Astrocyte (in vitro differentiated cells and primary cell): ENCODE measurements around the gene HSPG2. TPM values are rescaled to one million over a fixed set of nuclear protein-coding genes. Genes with fewer than 3 reads are reported as not detected.
A peak's percentile ranks its signal among the peaks of the same experiment; 100 is the strongest.

Experiments
- DNase-seq: peaks from one replicate; pipeline ENCODE4 v3.0.0-alpha.2; 2010; ENCODE audit warnings: low read depth
- FAIRE-seq: peaks from 2 replicates; lab custom pipeline; 2011; peaks lifted over from hg19 to GRCh38; lab: Jason Lieb, UNC
- H2AFZ ChIP-seq: 2 replicates; pipeline ENCODE4 v1.6.0; 2012; ENCODE audit warnings: low read depth, low read length, inconsistent platforms
- H3K27ac ChIP-seq: 2 replicates; pipeline ENCODE4 v1.5.1; 2011; ENCODE audit warnings: low read depth, low read length, inconsistent platforms
- H3K27me3 ChIP-seq: 2 replicates; pipeline ENCODE4 v1.6.0; 2011; ENCODE audit warnings: low read length, inconsistent platforms; ENCODE audit not compliant: insufficient read depth
- H3K36me3 ChIP-seq: 2 replicates; pipeline ENCODE4 v1.5.1; 2011; ENCODE audit warnings: low read length, inconsistent platforms; ENCODE audit not compliant: insufficient read depth
- H3K4me1 ChIP-seq: 2 replicates; pipeline ENCODE4 v1.5.1; 2011; ENCODE audit warnings: low read length, inconsistent platforms; ENCODE audit not compliant: insufficient read depth
- H3K4me2 ChIP-seq: 2 replicates; pipeline ENCODE4 v1.6.0; 2012; ENCODE audit warnings: low read length, inconsistent platforms
- H3K4me3 ChIP-seq: 2 replicates; pipeline ENCODE4 v1.5.1; 2011; ENCODE audit warnings: low read depth, mild to moderate bottlenecking, low read length, inconsistent platforms; ENCODE audit not compliant: insufficient read depth
- H3K79me2 ChIP-seq: 2 replicates; pipeline ENCODE4 v1.6.0; 2012; ENCODE audit warnings: mild to moderate bottlenecking, low read length, inconsistent platforms; ENCODE audit not compliant: insufficient read depth
- H3K9ac ChIP-seq: 2 replicates; pipeline ENCODE4 v1.6.0; 2012; ENCODE audit warnings: mild to moderate bottlenecking, low read length, inconsistent platforms
- H3K9me3 ChIP-seq: 2 replicates; pipeline ENCODE4 v1.5.1; 2012; ENCODE audit warnings: low read depth, mild to moderate bottlenecking, low read length, inconsistent platforms; ENCODE audit not compliant: insufficient read depth
- H4K20me1 ChIP-seq: 2 replicates; pipeline ENCODE4 v1.6.0; 2012; ENCODE audit warnings: low read length, inconsistent platforms; ENCODE audit not compliant: insufficient read depth
- H3K27ac Mint-ChIP-seq: one replicate; pipeline ENCODE4 v1.8.0; 2021; ENCODE audit warnings: mild to moderate bottlenecking, mixed read lengths; ENCODE audit not compliant: unreplicated experiment
- H3K27me3 Mint-ChIP-seq: one replicate; pipeline ENCODE4 v1.8.0; 2021; ENCODE audit warnings: low read depth, mixed read lengths; ENCODE audit not compliant: unreplicated experiment
- H3K36me3 Mint-ChIP-seq: one replicate; pipeline ENCODE4 v1.8.0; 2021; ENCODE audit warnings: low read depth, mixed read lengths; ENCODE audit not compliant: unreplicated experiment
- H3K4me1 Mint-ChIP-seq: one replicate; pipeline ENCODE4 v1.8.0; 2021; ENCODE audit warnings: low read depth, mixed read lengths; ENCODE audit not compliant: unreplicated experiment
- H3K4me3 Mint-ChIP-seq: one replicate; pipeline ENCODE4 v1.8.0; 2021; ENCODE audit warnings: mild to moderate bottlenecking, moderate library complexity, mixed read lengths; ENCODE audit not compliant: unreplicated experiment
- H3K9me3 Mint-ChIP-seq: one replicate; pipeline ENCODE4 v1.8.0; 2021; ENCODE audit warnings: mild to moderate bottlenecking, mixed read lengths; ENCODE audit not compliant: unreplicated experiment
- EZH2 ChIP-seq: IDR thresholded peaks from 2 replicates; pipeline ENCODE4 v1.6.1; 2012; ENCODE audit warnings: mild to moderate bottlenecking, low read length, inconsistent platforms; ENCODE audit not compliant: insufficient read depth
- total RNA-seq: library from RNA; stranded (reverse); gene quantifications from 2 replicates; pipeline ENCODE4 v1.2.1, GENCODE V29; 2021
- TF ChIP-seq, protein P1 (sequence below): IDR thresholded peaks from 2 replicates; pipeline ENCODE4 v1.5.1; 2011; ENCODE audit warnings: low read depth, mild to moderate bottlenecking, inconsistent platforms, low read length, moderate library complexity; ENCODE audit not compliant: insufficient read depth

The HSPG2 gene
- total RNA-seq, 1 donor from 2014 or later, result 249 TPM

DNA sequence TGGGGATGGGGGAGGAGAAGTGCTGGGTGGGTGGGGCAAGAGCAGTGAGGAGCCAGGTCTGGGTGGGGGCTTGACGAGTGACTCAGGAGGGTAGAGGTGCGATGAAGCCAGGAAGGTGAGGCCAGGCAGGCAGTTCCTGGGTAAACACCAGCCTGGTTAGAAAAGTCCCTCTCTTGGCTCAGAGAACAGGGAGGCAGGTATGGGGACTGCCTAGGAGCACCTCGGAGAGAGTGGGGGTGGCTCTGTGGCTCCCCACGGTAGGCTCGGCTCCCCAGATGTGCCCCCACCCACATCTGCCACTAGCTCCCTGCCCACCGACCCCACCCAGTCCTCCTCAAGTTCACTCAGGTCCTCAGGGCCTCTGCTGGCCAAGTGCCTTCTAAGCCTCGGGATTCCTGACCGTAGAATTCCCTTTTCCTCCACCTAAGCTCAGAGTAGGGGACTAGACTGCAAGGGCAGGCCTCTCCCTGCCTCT lies 1.2 kb downstream of the HSPG2 start:
- TF ChIP-seq, protein P1, sequence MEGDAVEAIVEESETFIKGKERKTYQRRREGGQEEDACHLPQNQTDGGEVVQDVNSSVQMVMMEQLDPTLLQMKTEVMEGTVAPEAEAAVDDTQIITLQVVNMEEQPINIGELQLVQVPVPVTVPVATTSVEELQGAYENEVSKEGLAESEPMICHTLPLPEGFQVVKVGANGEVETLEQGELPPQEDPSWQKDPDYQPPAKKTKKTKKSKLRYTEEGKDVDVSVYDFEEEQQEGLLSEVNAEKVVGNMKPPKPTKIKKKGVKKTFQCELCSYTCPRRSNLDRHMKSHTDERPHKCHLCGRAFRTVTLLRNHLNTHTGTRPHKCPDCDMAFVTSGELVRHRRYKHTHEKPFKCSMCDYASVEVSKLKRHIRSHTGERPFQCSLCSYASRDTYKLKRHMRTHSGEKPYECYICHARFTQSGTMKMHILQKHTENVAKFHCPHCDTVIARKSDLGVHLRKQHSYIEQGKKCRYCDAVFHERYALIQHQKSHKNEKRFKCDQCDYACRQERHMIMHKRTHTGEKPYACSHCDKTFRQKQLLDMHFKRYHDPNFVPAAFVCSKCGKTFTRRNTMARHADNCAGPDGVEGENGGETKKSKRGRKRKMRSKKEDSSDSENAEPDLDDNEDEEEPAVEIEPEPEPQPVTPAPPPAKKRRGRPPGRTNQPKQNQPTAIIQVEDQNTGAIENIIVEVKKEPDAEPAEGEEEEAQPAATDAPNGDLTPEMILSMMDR, result no peak
- TF ChIP-seq EZH2, result no peak
- no peak for DNase-seq
- peak overlapping the region; percentile 74 for H3K4me3 ChIP-seq
- peak overlapping the region; percentile 83 for H3K27ac Mint-ChIP-seq
- peak overlapping the region; percentile 1 for H2AFZ ChIP-seq
- peak overlapping the region; percentile 94 for H3K4me2 ChIP-seq
- no peaks in the 10 kb centered on the region for H3K36me3 ChIP-seq
- peaks cover 58% of the 10 kb centered on the region for H3K79me2 ChIP-seq
- H3K9me3 ChIP-seq, result no peaks in the 10 kb centered on the region
- H3K4me1 Mint-ChIP-seq, result peaks cover 56% of the 10 kb centered on the region
- FAIRE-seq, result no peak
- H3K27me3 Mint-ChIP-seq, result no peaks in the 10 kb centered on the region
- H3K36me3 Mint-ChIP-seq, result peaks cover 2% of the 10 kb centered on the region
- peak overlapping the region; percentile 76 for H3K27ac ChIP-seq
- H3K27me3 ChIP-seq, result no peaks in the 10 kb centered on the region
- H4K20me1 ChIP-seq, result peaks cover 33% of the 10 kb centered on the region
- H3K9me3 Mint-ChIP-seq, result no peaks in the 10 kb centered on the region
- peak overlapping the region; percentile 94 for H3K9ac ChIP-seq
- H3K4me3 Mint-ChIP-seq, result peak overlapping the region; percentile 91
- H3K4me1 ChIP-seq, result peaks cover 72% of the 10 kb centered on the region

DNA sequence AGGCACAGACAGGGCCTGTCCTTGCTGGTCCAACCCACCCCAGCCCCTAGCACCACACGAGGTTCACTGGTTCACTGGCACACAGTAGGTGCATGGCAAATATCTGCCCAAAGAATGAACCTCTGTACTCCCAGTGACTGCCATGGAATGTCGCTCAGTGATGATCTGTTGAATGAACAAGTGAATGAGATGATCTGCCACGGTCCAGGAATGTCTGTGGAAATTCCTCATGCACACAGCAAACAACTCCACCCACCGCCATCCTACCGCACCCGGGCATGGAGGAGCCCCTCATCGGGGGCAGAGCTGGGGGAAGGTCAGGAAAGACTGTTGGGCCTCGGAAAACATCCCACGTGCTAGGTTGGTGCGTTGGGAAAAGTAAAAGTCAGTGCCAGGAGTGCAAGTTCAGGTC lies 1.7 kb downstream of the HSPG2 start:
- Histone ChIP-seq H4K20me1 (peaks cover 36% of the 10 kb centered on the region), H3K27ac (peak overlapping the region; percentile 76), H3K27me3 (no peaks in the 10 kb centered on the region), H3K9ac (peak overlapping the region; percentile 94), H2AFZ (no peak overlapping the region), H3K4me2 (peak overlapping the region; percentile 94), H3K4me1 (peaks cover 75% of the 10 kb centered on the region), H3K4me3 (peak overlapping the region; percentile 37), H3K36me3 (no peaks in the 10 kb centered on the region), H3K9me3 (no peaks in the 10 kb centered on the region), H3K79me2 (peaks cover 64% of the 10 kb centered on the region)
- no peaks in the 10 kb centered on the region for H3K9me3 Mint-ChIP-seq
- H3K27ac Mint-ChIP-seq, result peak overlapping the region; percentile 71
- DNase-seq, result peak; percentile 70
- FAIRE-seq, result no peak
- H3K4me3 Mint-ChIP-seq, result peak overlapping the region; percentile 91
- no peak for TF ChIP-seq EZH2
- TF ChIP-seq, protein P1, result no peak
- peaks cover 3% of the 10 kb centered on the region for H3K36me3 Mint-ChIP-seq
- H3K4me1 Mint-ChIP-seq, result peaks cover 61% of the 10 kb centered on the region
- H3K27me3 Mint-ChIP-seq, result no peaks in the 10 kb centered on the region
